Neural progenitor cell (in vitro differentiated cells): ENCODE data around the gene TELO2. TPM values are rescaled to one million over a fixed set of nuclear protein-coding genes. Genes with fewer than 3 reads are reported as not detected.

Experiments used
- DNase-seq: peaks from one replicate; pipeline ENCODE4 v3.0.0-alpha.2; 2016; ENCODE audit warnings: low spot score
- H2AFZ ChIP-seq: fragments of 200-600 bp; sonication (generic); replicated peaks from 2 replicates; pipeline ENCODE4 v1.6.1; 2016; ENCODE audit warnings: antibody characterized with exemption
- H3F3A ChIP-seq: fragments of 200-600 bp; sonication (generic); 2 replicates; pipeline ENCODE4 v1.6.1; 2016; ENCODE audit warnings: antibody characterized with exemption, low read depth
- H3K27ac ChIP-seq: fragments of 200-600 bp; sonication (generic); 2 replicates; pipeline ENCODE4 v1.5.1; 2016; ENCODE audit warnings: mild to moderate bottlenecking
- H3K27me3 ChIP-seq: fragments of 200-600 bp; sonication (generic); 2 replicates; pipeline ENCODE4 v1.6.1; 2016; ENCODE audit warnings: mild to moderate bottlenecking, moderate library complexity
- H3K36me3 ChIP-seq: fragments of 200-600 bp; sonication (generic); 2 replicates; pipeline ENCODE4 v1.5.1; 2016
- H3K4me1 ChIP-seq: fragments of 200-600 bp; sonication (generic); 2 replicates; pipeline ENCODE4 v1.6.1; 2016; ENCODE audit warnings: mixed run types
- H3K4me2 ChIP-seq: fragments of 200-600 bp; sonication (generic); 2 replicates; pipeline ENCODE4 v1.6.1; 2016
- H3K4me3 ChIP-seq: fragments of 200-600 bp; sonication (generic); 2 replicates; pipeline ENCODE4 v1.5.1; 2016
- H3K79me2 ChIP-seq: fragments of 200-600 bp; sonication (generic); 2 replicates; pipeline ENCODE4 v1.6.1; 2016; ENCODE audit warnings: low read depth
- H3K9ac ChIP-seq: fragments of 200-600 bp; sonication (generic); 2 replicates; pipeline ENCODE4 v1.6.1; 2016
- H3K9me3 ChIP-seq: fragments of 200-600 bp; sonication (generic); 2 replicates; pipeline ENCODE4 v1.5.1; 2016; ENCODE audit warnings: low read depth
- H4K20me1 ChIP-seq: fragments of 200-600 bp; sonication (generic); 2 replicates; pipeline ENCODE4 v1.6.1; 2016; ENCODE audit warnings: low read depth
- H3K27ac Mint-ChIP-seq: 3 replicates; pipeline ENCODE4 v1.8.0; 2021; ENCODE audit warnings: mixed read lengths
- H3K27me3 Mint-ChIP-seq: 2 replicates; pipeline ENCODE4 v1.8.0; 2022; ENCODE audit warnings: low read depth, mild to moderate bottlenecking, inconsistent platforms, moderate library complexity, mixed read lengths; ENCODE audit not compliant: insufficient read depth
- H3K36me3 Mint-ChIP-seq: 3 replicates; pipeline ENCODE4 v1.8.0; 2021; ENCODE audit warnings: mixed read lengths
- H3K4me1 Mint-ChIP-seq: 3 replicates; pipeline ENCODE4 v1.8.0; 2021; ENCODE audit warnings: mixed read lengths
- H3K4me3 Mint-ChIP-seq: 3 replicates; pipeline ENCODE4 v1.8.0; 2021; ENCODE audit warnings: mild to moderate bottlenecking, moderate library complexity, mixed read lengths
- H3K9me3 Mint-ChIP-seq: 3 replicates; pipeline ENCODE4 v1.8.0; 2020; ENCODE audit warnings: mixed read lengths
- CTCF ChIP-seq: fragments of 200-600 bp; sonication (generic); IDR thresholded peaks from 2 replicates; pipeline ENCODE4 v1.5.1; 2017; ENCODE audit warnings: antibody characterized with exemption, mild to moderate bottlenecking
- EZH2 ChIP-seq: fragments of 200-600 bp; sonication (generic); IDR thresholded peaks from 2 replicates; pipeline ENCODE4 v1.6.1; 2017; ENCODE audit warnings: antibody characterized with exemption, mild to moderate bottlenecking, moderate library complexity
- EZH2phosphoT487 ChIP-seq: fragments of 200-600 bp; sonication (generic); IDR thresholded peaks from 2 replicates; pipeline ENCODE4 v1.6.1; 2017; ENCODE audit warnings: antibody characterized with exemption
- total RNA-seq: library from RNA; depleted of rRNA; stranded (reverse); fragments of >200 nt; gene quantifications from 2 replicates; pipeline ENCODE4 v1.2.3, GENCODE V29; 2015; ENCODE audit warnings: low replicate concordance

The TELO2 gene
- total RNA-seq, 1 donor from 2014 or later, result 18.3 TPM

- Histone ChIP-seq H3K4me2 (no peak overlapping the region), H3K27ac (no peak overlapping the region), H3K4me3 (no peak overlapping the region), H3K9ac (no peak overlapping the region), H4K20me1 (no peaks in the 10 kb centered on the region), H3F3A (no peaks in the 10 kb centered on the region), H3K27me3 (no peaks in the 10 kb centered on the region), H3K4me1 (no peaks in the 10 kb centered on the region), H3K9me3 (no peaks in the 10 kb centered on the region), H3K79me2 (no peaks in the 10 kb centered on the region), H2AFZ (no peak overlapping the region), H3K36me3 (no peaks in the 10 kb centered on the region)
- TF ChIP-seq EZH2 (no peak), EZH2phosphoT487 (no peak), CTCF (no peak)
- Mint-ChIP-seq H3K4me3 (no peak overlapping the region), H3K27me3 (no peaks in the 10 kb centered on the region), H3K27ac (no peak overlapping the region), H3K4me1 (peaks cover 3% of the 10 kb centered on the region), H3K9me3 (no peaks in the 10 kb centered on the region), H3K36me3 (no peaks in the 10 kb centered on the region)
- no peak for DNase-seq
These were observed 31.2 kb downstream of the TELO2 start for GRCh38 chr16:1524366-1524765.

- H3K79me2 ChIP-seq, result no peaks in the 10 kb centered on the region
- H2AFZ ChIP-seq, result no peak overlapping the region
- H4K20me1 ChIP-seq, result no peaks in the 10 kb centered on the region
- H3F3A ChIP-seq, result no peaks in the 10 kb centered on the region
- TF ChIP-seq EZH2phosphoT487 (no peak), EZH2 (no peak), CTCF (no peak)
- H3K4me1 Mint-ChIP-seq, result peaks cover 3% of the 10 kb centered on the region
- H3K27ac Mint-ChIP-seq, result no peak overlapping the region
- no peaks in the 10 kb centered on the region for H3K36me3 ChIP-seq
- H3K9ac ChIP-seq, result no peak overlapping the region
- H3K9me3 Mint-ChIP-seq, result no peaks in the 10 kb centered on the region
- H3K27ac ChIP-seq, result no peak overlapping the region
- H3K4me3 Mint-ChIP-seq, result no peak overlapping the region
- H3K9me3 ChIP-seq, result no peaks in the 10 kb centered on the region
- H3K27me3 ChIP-seq, result no peaks in the 10 kb centered on the region
- no peak for DNase-seq
- H3K4me3 ChIP-seq, result no peak overlapping the region
- no peaks in the 10 kb centered on the region for H3K36me3 Mint-ChIP-seq
- H3K4me1 ChIP-seq, result no peaks in the 10 kb centered on the region
- no peaks in the 10 kb centered on the region for H3K27me3 Mint-ChIP-seq
- H3K4me2 ChIP-seq, result no peak overlapping the region
These were observed 32.9 kb downstream of the TELO2 start for GRCh38 chr16:1525871-1526607.

- Histone ChIP-seq H2AFZ (no peak overlapping the region), H3K27me3 (no peaks in the 10 kb centered on the region), H3K4me1 (no peaks in the 10 kb centered on the region), H3K9me3 (no peaks in the 10 kb centered on the region), H4K20me1 (no peaks in the 10 kb centered on the region), H3K4me2 (no peak overlapping the region), H3K36me3 (no peaks in the 10 kb centered on the region), H3K79me2 (no peaks in the 10 kb centered on the region), H3F3A (no peaks in the 10 kb centered on the region), H3K4me3 (no peak overlapping the region), H3K27ac (no peak overlapping the region), H3K9ac (no peak overlapping the region)
- no peak for TF ChIP-seq EZH2
- TF ChIP-seq EZH2phosphoT487, result no peak
- no peak for TF ChIP-seq CTCF
- no peaks in the 10 kb centered on the region for H3K27me3 Mint-ChIP-seq
- no peak for DNase-seq
- H3K4me3 Mint-ChIP-seq, result no peak overlapping the region
- H3K27ac Mint-ChIP-seq, result no peak overlapping the region
- H3K9me3 Mint-ChIP-seq, result no peaks in the 10 kb centered on the region
- peaks cover 3% of the 10 kb centered on the region for H3K4me1 Mint-ChIP-seq
- no peaks in the 10 kb centered on the region for H3K36me3 Mint-ChIP-seq
These were observed 33.7 kb downstream of the TELO2 start for GRCh38 chr16:1526608-1527555.
